IgD-negative memory B cell (primary cell): ENCODE measurements around the gene KLHL40. TPM values are rescaled to one million over a fixed set of nuclear protein-coding genes. Genes with fewer than 3 reads are reported as not detected.

Source experiments
- H3K27ac Mint-ChIP-seq, 3 donors: one replicate each; pipeline ENCODE4 v1.8.0; 2020 to 2022; ENCODE audit warnings: mild to moderate bottlenecking in 3 of 3, mixed read lengths in 3 of 3, moderate library complexity in 1 of 3
- H3K27me3 Mint-ChIP-seq: one replicate; pipeline ENCODE4 v1.8.0; 2021; ENCODE audit warnings: mixed read lengths
- H3K36me3 Mint-ChIP-seq: one replicate; pipeline ENCODE4 v1.8.0; 2020; ENCODE audit warnings: mild to moderate bottlenecking, mixed read lengths
- H3K4me1 Mint-ChIP-seq, 3 donors: one replicate each; pipeline ENCODE4 v1.8.0; 2020 to 2022; ENCODE audit warnings: mixed read lengths in 3 of 3, mild to moderate bottlenecking in 1 of 3
- H3K4me3 Mint-ChIP-seq, 4 donors: one replicate each; pipeline ENCODE4 v1.8.0; 2020 to 2022; ENCODE audit warnings: mild to moderate bottlenecking in 4 of 4, mixed read lengths in 4 of 4, moderate library complexity in 3 of 4
- H3K9me3 Mint-ChIP-seq, 3 donors: one replicate each; pipeline ENCODE4 v1.8.0; 2020 to 2021; ENCODE audit warnings: mixed read lengths in 3 of 3, mild to moderate bottlenecking in 1 of 3
- polyA plus RNA-seq: library from polyadenylated mRNA; unstranded; fragments of 300-500 nt; fragmentation: Illumina TruSeq; gene quantifications from one replicate; pipeline ENCODE4 v1.2.3, GENCODE V29; 2021

KLHL40 gene
- polyA plus RNA-seq, 1 donor from 2014 or later, result not detected

- Mint-ChIP-seq H3K36me3 (no peaks in the 10 kb centered on the region), H3K9me3 (no peaks in the 10 kb centered on the region), H3K27me3 (peaks cover 2% of the 10 kb centered on the region), H3K4me3 (peak overlapping the region in 2 of 4 donors; percentile 17 to 35), H3K27ac (peak overlapping the region in 1 of 3 donors; percentile 77), H3K4me1 (peaks cover 5 to 7% (median 6%) of the 10 kb centered on the region in 3 donors)
These were observed 22.4 kb upstream of the KLHL40 start for GRCh38 chr3:42662813-42663535.

- H3K27ac Mint-ChIP-seq, result peak overlapping the region; percentile 33 to 85 (median 77)
These were observed 21.5 kb upstream of the KLHL40 start for GRCh38 chr3:42663581-42664437.

GRCh38 chr3:42664438-42664803, 20.9 kb upstream of the KLHL40 start:
- Mint-ChIP-seq H3K4me1 (peaks cover 5 to 7% (median 6%) of the 10 kb centered on the region in 3 donors), H3K27ac (peak overlapping the region in 1 of 3 donors; percentile 77), H3K9me3 (no peaks in the 10 kb centered on the region), H3K36me3 (no peaks in the 10 kb centered on the region), H3K27me3 (peaks cover 2% of the 10 kb centered on the region), H3K4me3 (peak overlapping the region in 1 of 4 donors; percentile 76)

More at GRCh38 chr3:42663581-42664437, 21.5 kb upstream of the KLHL40 start:
- Mint-ChIP-seq H3K9me3 (no peaks in the 10 kb centered on the region), H3K4me1 (peaks cover 5 to 7% (median 6%) of the 10 kb centered on the region in 3 donors), H3K27me3 (peaks cover 2% of the 10 kb centered on the region), H3K36me3 (no peaks in the 10 kb centered on the region), H3K4me3 (peak overlapping the region; percentile 57 to 91 (median 82))

- peak overlapping the region in 1 of 4 donors; percentile 39 for H3K4me3 Mint-ChIP-seq
- peaks cover 5 to 7% (median 6%) of the 10 kb centered on the region in 3 donors for H3K4me1 Mint-ChIP-seq
- H3K27me3 Mint-ChIP-seq, result peaks cover 2% of the 10 kb centered on the region
- no peaks in the 10 kb centered on the region for H3K9me3 Mint-ChIP-seq
- no peaks in the 10 kb centered on the region for H3K36me3 Mint-ChIP-seq
- no peak overlapping the region for H3K27ac Mint-ChIP-seq
These were observed 20.1 kb upstream of the KLHL40 start for GRCh38 chr3:42665050-42665878.

GRCh38 chr3:42666022-42666421, 19.3 kb upstream of the KLHL40 start:
- H3K4me1 Mint-ChIP-seq, result peaks cover 5 to 7% (median 6%) of the 10 kb centered on the region in 3 donors
- no peak overlapping the region for H3K27ac Mint-ChIP-seq
- peaks cover 2% of the 10 kb centered on the region for H3K27me3 Mint-ChIP-seq
- H3K9me3 Mint-ChIP-seq, result no peaks in the 10 kb centered on the region
- H3K4me3 Mint-ChIP-seq, result peak overlapping the region in 1 of 4 donors; percentile 51
- H3K36me3 Mint-ChIP-seq, result no peaks in the 10 kb centered on the region

GRCh38 chr3:42666577-42666998, 18.7 kb upstream of the KLHL40 start:
- Mint-ChIP-seq H3K9me3 (no peaks in the 10 kb centered on the region), H3K36me3 (no peaks in the 10 kb centered on the region), H3K27ac (no peak overlapping the region), H3K4me3 (no peak overlapping the region), H3K27me3 (peaks cover 2% of the 10 kb centered on the region), H3K4me1 (peaks cover 5 to 7% (median 6%) of the 10 kb centered on the region in 3 donors)

- no peaks in the 10 kb centered on the region for H3K36me3 Mint-ChIP-seq
- H3K4me1 Mint-ChIP-seq, result peaks cover 5 to 7% (median 6%) of the 10 kb centered on the region in 3 donors
- peaks cover 2% of the 10 kb centered on the region for H3K27me3 Mint-ChIP-seq
- H3K4me3 Mint-ChIP-seq, result no peak overlapping the region
- H3K27ac Mint-ChIP-seq, result no peak overlapping the region
- no peaks in the 10 kb centered on the region for H3K9me3 Mint-ChIP-seq
These were observed 18.2 kb upstream of the KLHL40 start for GRCh38 chr3:42667096-42667522.

GRCh38 chr3:42667523-42668412, 17.6 kb upstream of the KLHL40 start:
- Mint-ChIP-seq H3K27ac (no peak overlapping the region), H3K4me1 (peaks cover 5 to 7% (median 6%) of the 10 kb centered on the region in 3 donors), H3K4me3 (peak overlapping the region in 1 of 4 donors; percentile 49), H3K9me3 (no peaks in the 10 kb centered on the region), H3K36me3 (no peaks in the 10 kb centered on the region), H3K27me3 (peaks cover 2% of the 10 kb centered on the region)

GRCh38 chr3:42668413-42668760, 16.9 kb upstream of the KLHL40 start:
- Mint-ChIP-seq H3K36me3 (no peaks in the 10 kb centered on the region), H3K4me3 (no peak overlapping the region), H3K4me1 (peaks cover 5 to 7% (median 6%) of the 10 kb centered on the region in 3 donors), H3K9me3 (no peaks in the 10 kb centered on the region), H3K27me3 (peaks cover 2% of the 10 kb centered on the region), H3K27ac (no peak overlapping the region)

- Mint-ChIP-seq H3K27ac (no peak overlapping the region), H3K4me3 (no peak overlapping the region), H3K36me3 (no peaks in the 10 kb centered on the region), H3K9me3 (no peaks in the 10 kb centered on the region), H3K4me1 (peaks cover 1 to 3% (median 2%) of the 10 kb centered on the region in 3 donors), H3K27me3 (no peaks in the 10 kb centered on the region)
These were observed 16.5 kb upstream of the KLHL40 start for GRCh38 chr3:42668793-42669217.

- Mint-ChIP-seq H3K4me1 (no peaks in the 10 kb centered on the region), H3K36me3 (no peaks in the 10 kb centered on the region), H3K27ac (no peak overlapping the region), H3K27me3 (no peaks in the 10 kb centered on the region), H3K4me3 (no peak overlapping the region), H3K9me3 (no peaks in the 10 kb centered on the region)
These were observed 15.2 kb upstream of the KLHL40 start for GRCh38 chr3:42670051-42670576.

- Mint-ChIP-seq H3K4me3 (no peak overlapping the region), H3K27me3 (no peaks in the 10 kb centered on the region), H3K36me3 (no peaks in the 10 kb centered on the region), H3K9me3 (no peaks in the 10 kb centered on the region), H3K27ac (no peak overlapping the region), H3K4me1 (no peaks in the 10 kb centered on the region)
These were observed 14.7 kb upstream of the KLHL40 start for GRCh38 chr3:42670670-42671069.

GRCh38 chr3:42672515-42672914, 12.8 kb upstream of the KLHL40 start:
- H3K4me1 Mint-ChIP-seq, result no peaks in the 10 kb centered on the region
- no peak overlapping the region for H3K27ac Mint-ChIP-seq
- H3K36me3 Mint-ChIP-seq, result no peaks in the 10 kb centered on the region
- no peaks in the 10 kb centered on the region for H3K27me3 Mint-ChIP-seq
- peaks cover 1 to 12% (median 2%) of the 10 kb centered on the region in 3 donors for H3K9me3 Mint-ChIP-seq
- no peak overlapping the region for H3K4me3 Mint-ChIP-seq

GRCh38 chr3:42673082-42673481, 12.3 kb upstream of the KLHL40 start:
- H3K27me3 Mint-ChIP-seq, result no peaks in the 10 kb centered on the region
- H3K9me3 Mint-ChIP-seq, result peaks cover 5 to 18% (median 7%) of the 10 kb centered on the region in 3 donors
- no peak overlapping the region for H3K27ac Mint-ChIP-seq
- H3K4me3 Mint-ChIP-seq, result no peak overlapping the region
- H3K36me3 Mint-ChIP-seq, result no peaks in the 10 kb centered on the region
- H3K4me1 Mint-ChIP-seq, result no peaks in the 10 kb centered on the region
